Esophagus muscularis mucosa (tissue), 4 donors: ENCODE measurements around the gene MPRIP.
A peak's percentile ranks its signal among the peaks of the same experiment; 100 is the strongest.

Experiments used
- EP300 ChIP-seq: sonication (generic); formaldehyde crosslinking; IDR thresholded peaks from one replicate; pipeline ENCODE4 v1.6.1; 2017; ENCODE audit warnings: antibody characterized with exemption
- POLR2A ChIP-seq: fragments of 450-650 bp; IDR thresholded peaks from one replicate; pipeline ENCODE4 v1.6.1; 2017; ENCODE audit warnings: antibody characterized with exemption, moderate library complexity, mild to moderate bottlenecking, low read depth
- POLR2AphosphoS5 ChIP-seq, 2 donors: sonication (generic); formaldehyde crosslinking; IDR thresholded peaks; one replicate each; pipeline ENCODE4 v1.6.1; 2017; ENCODE audit warnings: antibody characterized with exemption in 2 of 2
- TF ChIP-seq, protein P1 (sequence below), 3 experiments: fragments of 200-600 bp in 2 of 3; fragments of 450-650 bp in 1 of 3; sonication (generic) in 2 of 3; IDR thresholded peaks; one replicate each; pipeline ENCODE4 v1.5.1; 2017 to 2019; ENCODE audit warnings: antibody characterized with exemption in 3 of 3, mild to moderate bottlenecking in 2 of 3, moderate library complexity in 1 of 3

DNA sequence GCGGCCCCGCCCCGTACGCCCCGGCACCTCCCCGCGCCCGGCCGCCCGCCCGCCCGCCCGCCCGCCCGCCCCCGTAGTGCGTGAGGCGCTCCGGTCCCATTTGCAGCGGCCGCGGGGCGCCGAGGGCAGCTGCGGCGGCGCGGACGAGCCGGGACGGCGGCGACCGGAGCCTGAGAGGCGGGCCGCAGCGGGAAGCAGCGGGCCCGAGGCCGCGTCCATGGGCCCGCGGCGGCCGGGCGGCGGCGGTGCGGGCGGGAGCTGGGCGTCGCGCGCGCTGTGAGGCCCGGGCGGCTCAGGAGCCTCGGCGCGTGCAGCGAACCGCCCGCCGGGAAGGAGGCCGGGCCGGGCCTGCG is at the start of gene MPRIP:
- TF ChIP-seq, protein P1, sequence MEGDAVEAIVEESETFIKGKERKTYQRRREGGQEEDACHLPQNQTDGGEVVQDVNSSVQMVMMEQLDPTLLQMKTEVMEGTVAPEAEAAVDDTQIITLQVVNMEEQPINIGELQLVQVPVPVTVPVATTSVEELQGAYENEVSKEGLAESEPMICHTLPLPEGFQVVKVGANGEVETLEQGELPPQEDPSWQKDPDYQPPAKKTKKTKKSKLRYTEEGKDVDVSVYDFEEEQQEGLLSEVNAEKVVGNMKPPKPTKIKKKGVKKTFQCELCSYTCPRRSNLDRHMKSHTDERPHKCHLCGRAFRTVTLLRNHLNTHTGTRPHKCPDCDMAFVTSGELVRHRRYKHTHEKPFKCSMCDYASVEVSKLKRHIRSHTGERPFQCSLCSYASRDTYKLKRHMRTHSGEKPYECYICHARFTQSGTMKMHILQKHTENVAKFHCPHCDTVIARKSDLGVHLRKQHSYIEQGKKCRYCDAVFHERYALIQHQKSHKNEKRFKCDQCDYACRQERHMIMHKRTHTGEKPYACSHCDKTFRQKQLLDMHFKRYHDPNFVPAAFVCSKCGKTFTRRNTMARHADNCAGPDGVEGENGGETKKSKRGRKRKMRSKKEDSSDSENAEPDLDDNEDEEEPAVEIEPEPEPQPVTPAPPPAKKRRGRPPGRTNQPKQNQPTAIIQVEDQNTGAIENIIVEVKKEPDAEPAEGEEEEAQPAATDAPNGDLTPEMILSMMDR (IDR thresholded peaks at IDR 0.05) = no peak
- TF ChIP-seq POLR2AphosphoS5 (IDR thresholded peaks at IDR 0.05) (peak in 1 of 2 donors; percentile 58), EP300 (no peak), POLR2A (no peak)
